ENCODE data around the gene RAD23B.

DNA sequence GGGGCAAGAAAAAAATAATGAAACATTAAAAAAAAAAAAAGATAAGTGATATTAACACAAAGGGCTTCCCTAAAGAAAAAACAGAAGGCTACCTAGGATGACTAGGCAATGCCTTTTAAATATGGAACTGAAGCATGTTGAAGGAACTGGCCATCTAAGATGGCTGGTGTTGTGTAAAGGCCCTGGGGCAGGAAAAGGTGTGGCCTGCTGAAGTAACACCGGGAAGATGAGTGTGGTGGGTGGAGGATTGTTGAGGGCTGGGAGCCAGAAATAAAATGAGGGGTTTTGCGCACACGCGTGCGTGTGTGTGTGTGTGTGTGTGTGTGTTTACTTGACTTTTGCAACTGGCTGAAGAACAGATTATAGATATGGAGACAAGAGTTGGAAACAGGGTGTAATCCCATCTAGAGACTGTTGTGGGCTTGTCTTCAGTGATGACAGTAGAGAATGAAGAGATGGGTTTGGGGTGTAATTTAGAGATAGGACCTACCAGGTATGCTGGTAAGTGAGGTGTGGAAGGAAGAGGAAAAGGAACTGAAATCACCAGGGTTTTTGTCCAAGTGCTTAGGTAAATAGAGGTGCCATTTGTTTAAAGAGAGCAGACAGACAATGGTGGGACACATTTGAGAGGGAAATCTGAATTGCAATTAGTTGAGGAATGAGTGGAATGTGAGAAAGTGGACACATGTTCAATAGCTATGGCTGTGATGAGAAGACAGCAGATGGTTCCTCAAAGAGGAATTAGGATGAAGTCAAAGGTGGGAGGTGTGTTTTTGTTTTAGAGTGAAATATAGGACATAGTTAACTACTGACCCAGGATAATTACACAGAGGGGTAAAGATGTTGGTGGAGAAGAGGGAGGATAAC, 33.9 kb downstream of the RAD23B start:
- TF ChIP-seq POLR2AphosphoS5 (IDR thresholded peaks at IDR 0.05; ENCODE audit: low read depth, low read length) (no peak), TAF1 (IDR thresholded peaks at IDR 0.05; ENCODE audit: low read depth, low read length) (no peak)

Data from GM12891 (cell line).